DMS53 (cell line): ENCODE data around the gene FAM227A.
"Not testable (repeated sequence)": the region's sequence is repeated elsewhere in the genome, so short reads cannot be mapped to it uniquely, and the experiment has no call there.

Experiments
- DNase-seq: peaks from one replicate; lab custom pipeline; 2025; lab: John Stamatoyannopoulos, UW

The FAM227A gene

GRCh38 chr22:38611559-38611958 is 44.6 kb downstream of the FAM227A start:
- DNase-seq = no peak

GRCh38 chr22:38610234-38610633 is 46.0 kb downstream of the FAM227A start:
- DNase-seq = no peak

- no peak for DNase-seq
These were observed 47.0 kb downstream of the FAM227A start for GRCh38 chr22:38608992-38609750.

- peak; percentile 73 for DNase-seq
These were observed 48.5 kb downstream of the FAM227A start for GRCh38 chr22:38607680-38608079.

GRCh38 chr22:38602166-38602565 is 54.0 kb downstream of the FAM227A start:
- DNase-seq = no peak

GRCh38 chr22:38601221-38601764 is 54.9 kb downstream of the FAM227A start:
- no peak for DNase-seq

GRCh38 chr22:38599466-38599865 is 56.7 kb downstream of the FAM227A start:
- no peak for DNase-seq

GRCh38 chr22:38582923-38583322 is 73.3 kb downstream of the FAM227A start:
- DNase-seq = not testable (repeated sequence)

- DNase-seq = no peak
These were observed 77.7 kb downstream of the FAM227A start for GRCh38 chr22:38578505-38578904.

- peak; percentile 68 for DNase-seq
These were observed 84.1 kb downstream of the FAM227A start for GRCh38 chr22:38572065-38572464.

GRCh38 chr22:38570779-38571364 is 85.3 kb downstream of the FAM227A start:
- DNase-seq = peak; percentile 64

GRCh38 chr22:38569972-38570778 is 86.0 kb downstream of the FAM227A start, which contains the start of gene DMC1:
DMC1 (minus strand) TSS chr22:38570183; CDS start chr22:38568256, 1,927 bp downstream.
- DNase-seq = peak; percentile 94

GRCh38 chr22:38569181-38569971 is 86.8 kb downstream of the FAM227A start:
- DNase-seq = peak; percentile 35

GRCh38 chr22:38567531-38568285 is 88.5 kb downstream of the FAM227A start:
- DNase-seq = no peak

- no peak for DNase-seq
These were observed 89.3 kb downstream of the FAM227A start for GRCh38 chr22:38566726-38567504.

- DNase-seq = no peak
These were observed 90.8 kb downstream of the FAM227A start for GRCh38 chr22:38565441-38565840.

- no peak for DNase-seq
These were observed 91.5 kb downstream of the FAM227A start for GRCh38 chr22:38564669-38565068.

GRCh38 chr22:38554281-38554680 is 101.9 kb downstream of the FAM227A start:
- no peak for DNase-seq

GRCh38 chr22:38549101-38549894 is 106.9 kb downstream of the FAM227A start:
- peak; percentile 47 for DNase-seq
